Tibial nerve (tissue), 4 donors: Measurements from ENCODE around the gene BRINP2. TPM values are rescaled to one million over a fixed set of nuclear protein-coding genes. Genes with fewer than 3 reads are reported as not detected.

Experiments
- DNase-seq, 2 donors: peaks; one replicate each; pipeline ENCODE4 v3.0.0-alpha.2; 2019; ENCODE audit warnings: low spot score in 2 of 2
- H3K27ac ChIP-seq, 4 donors: fragments of 200-600 bp; sonication (generic) in 3 of 4; one replicate each; pipeline ENCODE4 v1.5.1; 2017 to 2019; ENCODE audit warnings: mild to moderate bottlenecking in 1 of 4
- H3K27me3 ChIP-seq, 2 donors: fragments of 200-600 bp; sonication (generic) in 1 of 2; one replicate each; pipeline versions ENCODE4 v1.5.1 to v1.6.0; 2017 to 2019
- H3K36me3 ChIP-seq, 3 donors: fragments of 200-600 bp; sonication (generic); one replicate each; pipeline ENCODE4 v1.5.1; 2018 to 2019
- H3K4me1 ChIP-seq, 4 donors: fragments of 200-600 bp; sonication (generic) in 3 of 4; one replicate each; pipeline ENCODE4 v1.5.1; 2017 to 2019
- H3K4me3 ChIP-seq, 4 donors: fragments of 200-600 bp; sonication (generic) in 3 of 4; one replicate each; pipeline ENCODE4 v1.5.1; 2017 to 2019; ENCODE audit warnings: mild to moderate bottlenecking in 1 of 4, moderate library complexity in 1 of 4
- H3K9me3 ChIP-seq, 4 donors: fragments of 200-600 bp; sonication (generic) in 3 of 4; one replicate each; pipeline ENCODE4 v1.5.1; 2017 to 2019
- CTCF ChIP-seq, 5 experiments: fragments of 200-600 bp in 3 of 5; fragments of 450-650 bp in 2 of 5; sonication (generic) in 3 of 5; IDR thresholded peaks; one replicate each; pipeline ENCODE4 v1.5.1; 2016 to 2019; ENCODE audit warnings: antibody characterized with exemption in 5 of 5, mild to moderate bottlenecking in 3 of 5, moderate library complexity in 2 of 5
- EP300 ChIP-seq, 2 donors: sonication (generic); formaldehyde crosslinking; IDR thresholded peaks; one replicate each; pipeline ENCODE4 v1.6.1; 2017; ENCODE audit warnings: antibody characterized with exemption in 2 of 2, mild to moderate bottlenecking in 1 of 2
- POLR2A ChIP-seq, 2 donors: fragments of 450-650 bp; IDR thresholded peaks; one replicate each; pipeline ENCODE4 v1.6.1; 2017; ENCODE audit warnings: antibody characterized with exemption in 2 of 2, mild to moderate bottlenecking in 2 of 2, moderate library complexity in 2 of 2
- WGBS, 2 donors: methylation state at CpG; one replicate each; pipeline ENCODE4 v1.1.5; 2018; 5-methylcytosine and 5-hydroxymethylcytosine counted together
- total RNA-seq, 4 donors: library from RNA; depleted of rRNA; stranded (reverse); fragments of >200 nt; gene quantifications; one replicate each; pipeline ENCODE4 v1.1.0, GENCODE V29; 2016

Gene BRINP2
- total RNA-seq, 4 donors from 2014 or later, result not detected

- no peak overlapping the region for H3K4me3 ChIP-seq
Measured at GRCh38 chr1:177270863-177271262, 100.1 kb downstream of the BRINP2 start.

GRCh38 chr1:177273141-177273540 is 102.4 kb downstream of the BRINP2 start:
- 90 to 96% methylated on average over 5 of the region's 5 CpGs for WGBS, 2 donors
- no peaks in the 10 kb centered on the region for H3K9me3 ChIP-seq
- no peak overlapping the region for H3K27ac ChIP-seq
- no peak for DNase-seq
- no peaks in the 10 kb centered on the region for H3K27me3 ChIP-seq
- TF ChIP-seq POLR2A (IDR thresholded peaks at IDR 0.05), result no peak
- TF ChIP-seq EP300 (IDR thresholded peaks at IDR 0.05), result no peak
- no peak for TF ChIP-seq CTCF (IDR thresholded peaks at IDR 0.05)
- peaks cover 0 to 15% (median 7%) of the 10 kb centered on the region in 4 donors for H3K4me1 ChIP-seq
- H3K4me3 ChIP-seq, result no peak overlapping the region
- H3K36me3 ChIP-seq, result no peaks in the 10 kb centered on the region

More at GRCh38 chr1:177270863-177271262, 100.1 kb downstream of the BRINP2 start:
- 87 to 88% methylated on average over 1 of the region's 1 CpG for WGBS, 2 donors
- Histone ChIP-seq H3K27me3 (no peaks in the 10 kb centered on the region), H3K27ac (no peak overlapping the region), H3K36me3 (no peaks in the 10 kb centered on the region), H3K4me1 (peaks cover 0 to 15% (median 7%) of the 10 kb centered on the region in 4 donors), H3K9me3 (no peaks in the 10 kb centered on the region)
- DNase-seq, result no peak
- TF ChIP-seq POLR2A (IDR thresholded peaks at IDR 0.05) (no peak), CTCF (IDR thresholded peaks at IDR 0.05) (no peak), EP300 (IDR thresholded peaks at IDR 0.05) (no peak)

- TF ChIP-seq CTCF (IDR thresholded peaks at IDR 0.05) (no peak), POLR2A (IDR thresholded peaks at IDR 0.05) (no peak), EP300 (IDR thresholded peaks at IDR 0.05) (no peak)
- Histone ChIP-seq H3K27me3 (no peaks in the 10 kb centered on the region), H3K4me1 (peaks cover 0 to 15% (median 7%) of the 10 kb centered on the region in 4 donors), H3K4me3 (no peak overlapping the region), H3K9me3 (no peaks in the 10 kb centered on the region), H3K27ac (no peak overlapping the region), H3K36me3 (no peaks in the 10 kb centered on the region)
- 20 to 21% methylated on average over 5 of the region's 5 CpGs for WGBS, 2 donors
- peak in 1 of 2 donors; percentile 33 for DNase-seq
Measured at GRCh38 chr1:177274687-177275211, 104.0 kb downstream of the BRINP2 start.

- Histone ChIP-seq H3K4me3 (no peak overlapping the region), H3K27ac (no peak overlapping the region), H3K4me1 (peaks cover 0 to 15% (median 7%) of the 10 kb centered on the region in 4 donors), H3K36me3 (no peaks in the 10 kb centered on the region), H3K9me3 (no peaks in the 10 kb centered on the region), H3K27me3 (no peaks in the 10 kb centered on the region)
- WGBS, 2 donors, result 71 to 81% methylated on average over 1 of the region's 1 CpG
- no peak for DNase-seq
- TF ChIP-seq CTCF (IDR thresholded peaks at IDR 0.05) (no peak), EP300 (IDR thresholded peaks at IDR 0.05) (no peak), POLR2A (IDR thresholded peaks at IDR 0.05) (no peak)
Measured at GRCh38 chr1:177275736-177276135, 105.0 kb downstream of the BRINP2 start.

GRCh38 chr1:177278626-177279390 is 108.0 kb downstream of the BRINP2 start:
- Histone ChIP-seq H3K36me3 (no peaks in the 10 kb centered on the region), H3K27me3 (no peaks in the 10 kb centered on the region), H3K4me1 (peaks cover 0 to 15% (median 7%) of the 10 kb centered on the region in 4 donors), H3K4me3 (no peak overlapping the region), H3K9me3 (no peaks in the 10 kb centered on the region), H3K27ac (no peak overlapping the region)
- no peak for DNase-seq
- TF ChIP-seq POLR2A (IDR thresholded peaks at IDR 0.05), result no peak
- no peak for TF ChIP-seq CTCF (IDR thresholded peaks at IDR 0.05)
- no peak for TF ChIP-seq EP300 (IDR thresholded peaks at IDR 0.05)
- WGBS, 2 donors, result 93 to 94% methylated on average over 10 of the region's 10 CpGs
